ENCODE results near the gene MUC15. TPM values are rescaled to one million over a fixed set of nuclear protein-coding genes. Genes with fewer than 3 reads are reported as not detected.

MUC15 gene
- total RNA-seq, 1 experiment from 2014 or later, result 32.3 TPM

Other genes with a start within 250 kb of the MUC15 start
- 1.7 and 1.8 TPM in 2 replicates for gene ANO3, start 240.1 kb downstream of the MUC15 start, total RNA-seq (2014; rRNA removed; shearing (Covaris generic))
- gene SLC5A12, start 149.8 kb upstream of the MUC15 start, total RNA-seq (2014; rRNA removed; shearing (Covaris generic)), result not detected in 2 replicates